HEK293 (cell line): ENCODE data around the gene CRACR2A.

Experiments used
- CTCF ChIA-PET: fragments of 350-600 bp; formaldehyde crosslinking; extraction: SDS; loops from one replicate; lab custom pipeline; 2021; ENCODE audit warnings: antibody characterized with exemption; lab: Yijun Ruan, JAX
- POLR2A ChIA-PET: fragments of 300-600 bp; formaldehyde crosslinking; extraction: SDS; loops from one replicate; lab custom pipeline; 2020; ENCODE audit warnings: antibody characterized with exemption, inconsistent platforms; lab: Yijun Ruan, JAX
- H3K27ac ChIP-seq: fragments of 200-500 bp; sonication (Bioruptor generic); 2 replicates; pipeline ENCODE4 v1.5.1; 2014; ENCODE audit warnings: low read depth, low read length, control low read depth, inconsistent platforms; ENCODE audit errors: extremely low read depth
- H3K36me3 ChIP-seq, 2 experiments: fragments of 200-500 bp in 1 of 2; sonication (Bioruptor generic) in 1 of 2; 1 replicate in 1 of 2; 2 replicates in 1 of 2; pipeline ENCODE4 v1.5.1; 2014 to 2017; ENCODE audit warnings: inconsistent platforms in 2 of 2, low read length in 2 of 2; ENCODE audit not compliant: control insufficient read depth in 2 of 2, insufficient read depth in 1 of 2
- H3K4me1 ChIP-seq: fragments of 200-500 bp; sonication (Bioruptor generic); 2 replicates; pipeline ENCODE4 v1.5.1; 2014; ENCODE audit warnings: mild to moderate bottlenecking, low read length, inconsistent platforms; ENCODE audit not compliant: control insufficient read depth, insufficient read depth
- H3K4me3 ChIP-seq: 2 replicates; pipeline ENCODE4 v1.5.1; 2011; ENCODE audit warnings: low read depth, mild to moderate bottlenecking, control low read depth, low read length, moderate library complexity
- H3K9me3 ChIP-seq: fragments of 200-500 bp; sonication (Bioruptor generic); 2 replicates; pipeline ENCODE4 v1.5.1; 2014; ENCODE audit warnings: low read depth, low read length, inconsistent platforms; ENCODE audit not compliant: control insufficient read depth, insufficient read depth
- BCL11A ChIP-seq: fragments of 450-650 bp; formaldehyde crosslinking; IDR thresholded peaks from 2 replicates; pipeline ENCODE4 v1.5.1; 2016; ENCODE audit warnings: low read depth, missing biosample characterization, missing genetic modification characterization
- MEIS1 ChIP-seq: sonication (generic); formaldehyde crosslinking; IDR thresholded peaks from 2 replicates; pipeline ENCODE4 v1.8.1; 2022; ENCODE audit warnings: missing genetic modification reagents, mild to moderate bottlenecking, borderline replicate concordance
- OSR2 ChIP-seq: fragments of 450-650 bp; formaldehyde crosslinking; IDR thresholded peaks from 2 replicates; pipeline ENCODE4 v1.5.1; 2016; ENCODE audit warnings: missing biosample characterization, missing genetic modification characterization
- REPIN1 ChIP-seq: fragments of 450-650 bp; formaldehyde crosslinking; IDR thresholded peaks from 2 replicates; pipeline ENCODE4 v1.5.1; 2017; ENCODE audit warnings: missing biosample characterization, missing genetic modification characterization, low read depth
- SCRT2 ChIP-seq: fragments of 450-650 bp; formaldehyde crosslinking; IDR thresholded peaks from 2 replicates; pipeline ENCODE4 v1.5.1; 2016; ENCODE audit warnings: missing biosample characterization, missing genetic modification characterization
- TRIM28 ChIP-seq: IDR thresholded peaks from 2 replicates; pipeline ENCODE4 v1.6.1; 2011; ENCODE audit warnings: low read length, control low read depth, borderline replicate concordance
- ZBTB48 ChIP-seq: fragments of 450-650 bp; formaldehyde crosslinking; IDR thresholded peaks from 2 replicates; pipeline ENCODE4 v1.5.1; 2016; ENCODE audit warnings: missing biosample characterization, missing genetic modification characterization
- ZFP3 ChIP-seq: fragments of 450-650 bp; formaldehyde crosslinking; IDR thresholded peaks from 2 replicates; pipeline ENCODE4 v1.5.1; 2016; ENCODE audit warnings: low read depth, missing biosample characterization, missing genetic modification characterization
- ZNF114 ChIP-seq: fragments of 450-650 bp; formaldehyde crosslinking; IDR thresholded peaks from 2 replicates; pipeline ENCODE4 v1.5.0; 2017; ENCODE audit warnings: missing biosample characterization, missing genetic modification characterization
- ZNF140 ChIP-seq: fragments of 450-650 bp; formaldehyde crosslinking; IDR thresholded peaks from 2 replicates; pipeline ENCODE4 v1.5.1; 2016; ENCODE audit warnings: missing biosample characterization, missing genetic modification characterization
- ZNF16 ChIP-seq: fragments of 450-650 bp; formaldehyde crosslinking; IDR thresholded peaks from 2 replicates; pipeline ENCODE4 v1.5.1; 2016; ENCODE audit warnings: low read depth, missing biosample characterization, missing genetic modification characterization
- ZNF174 ChIP-seq: fragments of 450-650 bp; formaldehyde crosslinking; IDR thresholded peaks from 2 replicates; pipeline ENCODE4 v1.5.0; 2017; ENCODE audit warnings: missing biosample characterization, mild to moderate bottlenecking, missing genetic modification characterization
- ZNF19 ChIP-seq: fragments of 450-650 bp; formaldehyde crosslinking; IDR thresholded peaks from 2 replicates; pipeline ENCODE4; 2016; ENCODE audit warnings: missing biosample characterization, missing genetic modification characterization, low read depth
- ZNF274 ChIP-seq, 2 experiments: fragments of 200-500 bp in 1 of 2; fragments of 450-650 bp in 1 of 2; sonication (Bioruptor generic) in 1 of 2; formaldehyde crosslinking in 1 of 2; IDR thresholded peaks; 2 replicates each; pipeline versions ENCODE4 v1.5.1 to v1.6.1; 2014 to 2016; ENCODE audit warnings: borderline replicate concordance in 1 of 2, inconsistent platforms in 1 of 2, low read length in 1 of 2, missing biosample characterization in 1 of 2, missing genetic modification characterization in 1 of 2
- ZNF324 ChIP-seq: fragments of 450-650 bp; formaldehyde crosslinking; IDR thresholded peaks from 2 replicates; pipeline ENCODE4 v1.5.1; 2016; ENCODE audit warnings: missing biosample characterization, missing genetic modification characterization
- ZNF350 ChIP-seq: fragments of 450-650 bp; formaldehyde crosslinking; IDR thresholded peaks from 2 replicates; pipeline ENCODE4 v1.5.0; 2017; ENCODE audit warnings: missing biosample characterization, mild to moderate bottlenecking, missing genetic modification characterization
- ZNF426 ChIP-seq: fragments of 450-650 bp; formaldehyde crosslinking; IDR thresholded peaks from 2 replicates; pipeline ENCODE4 v1.5.1; 2017; ENCODE audit warnings: missing biosample characterization, missing genetic modification characterization, mild to moderate bottlenecking, inconsistent platforms, moderate library complexity
- ZNF558 ChIP-seq: fragments of 450-650 bp; formaldehyde crosslinking; IDR thresholded peaks from 2 replicates; pipeline ENCODE4 v1.5.1; 2016; ENCODE audit warnings: missing biosample characterization, missing genetic modification characterization
- ZNF785 ChIP-seq: fragments of 450-650 bp; formaldehyde crosslinking; IDR thresholded peaks from 2 replicates; pipeline ENCODE4 v1.5.1; 2016; ENCODE audit warnings: missing biosample characterization, missing genetic modification characterization
- TF ChIP-seq, protein P1 (sequence below): fragments of 450-650 bp; formaldehyde crosslinking; IDR thresholded peaks from 2 replicates; pipeline ENCODE4; 2016; ENCODE audit warnings: missing biosample characterization, missing genetic modification characterization
- TF ChIP-seq, protein P2 (sequence below): fragments of 450-650 bp; formaldehyde crosslinking; IDR thresholded peaks from 2 replicates; pipeline ENCODE4 v1.5.1; 2016; ENCODE audit warnings: missing biosample characterization, missing genetic modification characterization
- TF ChIP-seq, protein P3 (sequence below): fragments of 450-650 bp; formaldehyde crosslinking; IDR thresholded peaks from 2 replicates; pipeline ENCODE4 v1.5.1; 2016; ENCODE audit warnings: missing biosample characterization, missing genetic modification characterization
- TF ChIP-seq, protein P4 (sequence below): fragments of 450-650 bp; formaldehyde crosslinking; IDR thresholded peaks from 2 replicates; pipeline ENCODE4 v1.5.1; 2016; ENCODE audit warnings: missing biosample characterization, missing genetic modification characterization

The CRACR2A gene

DNA sequence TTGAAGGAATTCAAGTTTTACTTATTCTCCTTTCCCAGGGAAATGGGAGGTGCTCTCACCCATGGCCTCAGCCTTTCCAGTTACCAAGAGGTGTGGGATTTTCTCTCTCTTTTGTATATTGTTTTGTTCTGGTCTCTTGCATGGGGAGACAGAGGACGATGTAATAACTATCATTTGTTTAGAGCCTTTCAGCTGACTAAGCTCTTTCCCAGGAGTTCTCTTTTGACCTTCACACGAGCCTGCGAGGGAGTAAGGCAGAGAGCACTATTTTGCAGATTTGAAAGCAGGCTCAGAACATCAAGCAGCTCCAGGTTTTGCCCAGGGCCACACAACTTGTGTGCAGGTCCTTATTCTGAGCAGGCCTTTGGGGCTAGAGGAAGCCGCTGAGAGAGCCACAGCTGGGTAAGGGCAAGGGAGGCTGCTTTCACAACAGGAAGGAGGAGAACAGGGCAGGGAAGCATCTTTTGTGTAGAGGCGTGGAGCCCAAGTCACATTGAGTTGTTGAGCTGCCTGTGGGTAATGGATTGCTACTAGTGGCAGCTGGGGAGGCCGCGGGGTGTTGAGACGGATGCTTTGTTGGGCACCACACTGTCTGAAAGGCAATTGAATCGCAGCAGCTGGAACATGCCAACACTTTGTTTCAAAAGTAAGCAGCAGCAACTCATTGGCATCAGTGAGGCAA, 145.7 kb downstream of the CRACR2A start (continued):
- TF ChIP-seq ZBTB48 (tag by site-specific recombination) (no peak), MEIS1 (CRISPR knock-in tag) (no peak), ZNF19 (tag by site-specific recombination) (no peak), ZNF350 (tag by site-specific recombination) (no peak)
- TF ChIP-seq, protein P1, sequence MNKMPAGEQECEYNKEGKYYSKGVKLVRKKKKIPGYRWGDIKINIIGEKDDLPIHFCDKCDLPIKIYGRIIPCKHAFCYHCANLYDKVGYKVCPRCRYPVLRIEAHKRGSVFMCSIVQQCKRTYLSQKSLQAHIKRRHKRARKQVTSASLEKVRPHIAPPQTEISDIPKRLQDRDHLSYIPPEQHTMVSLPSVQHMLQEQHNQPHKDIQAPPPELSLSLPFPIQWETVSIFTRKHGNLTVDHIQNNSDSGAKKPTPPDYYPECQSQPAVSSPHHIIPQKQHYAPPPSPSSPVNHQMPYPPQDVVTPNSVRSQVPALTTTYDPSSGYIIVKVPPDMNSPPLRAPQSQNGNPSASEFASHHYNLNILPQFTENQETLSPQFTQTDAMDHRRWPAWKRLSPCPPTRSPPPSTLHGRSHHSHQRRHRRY (tag by site-specific recombination): no peak

DNA sequence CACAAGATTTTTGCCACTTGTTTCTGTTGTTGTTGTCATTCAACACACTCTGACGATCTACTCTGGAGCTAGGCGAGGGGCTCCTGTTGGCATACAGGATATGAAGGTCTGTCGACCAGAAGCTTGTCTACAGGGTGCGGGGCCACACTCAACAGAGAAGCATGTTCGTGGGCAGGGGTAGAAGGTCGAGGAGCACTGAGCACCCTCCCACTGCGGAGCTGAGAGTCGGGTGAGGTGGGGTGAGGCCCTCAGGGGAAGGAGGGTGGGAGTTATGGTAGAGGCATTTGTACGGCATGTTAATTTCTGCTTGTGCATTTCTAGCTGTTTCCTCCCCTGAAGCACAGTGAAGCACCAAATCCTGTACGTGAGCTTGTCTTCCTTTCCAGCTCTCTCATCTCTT, 146.8 kb downstream of the CRACR2A start:
- no peak overlapping the region for H3K27ac ChIP-seq
- no peaks in the 10 kb centered on the region for H3K36me3 ChIP-seq
- CTCF ChIA-PET: interaction anchor here (1.5 kb wide), 1 partner anchor 306 kb away, joined by 4 read pairs; no protein-coding TSS in a partner anchor
- no peaks in the 10 kb centered on the region for H3K9me3 ChIP-seq
- H3K4me1 ChIP-seq: no peaks in the 10 kb centered on the region; the same call in 1 of the 2 replicates
- no peak for TF ChIP-seq ZFP3 (tag by site-specific recombination)
- no peak for TF ChIP-seq BCL11A
- TF ChIP-seq, protein P2, sequence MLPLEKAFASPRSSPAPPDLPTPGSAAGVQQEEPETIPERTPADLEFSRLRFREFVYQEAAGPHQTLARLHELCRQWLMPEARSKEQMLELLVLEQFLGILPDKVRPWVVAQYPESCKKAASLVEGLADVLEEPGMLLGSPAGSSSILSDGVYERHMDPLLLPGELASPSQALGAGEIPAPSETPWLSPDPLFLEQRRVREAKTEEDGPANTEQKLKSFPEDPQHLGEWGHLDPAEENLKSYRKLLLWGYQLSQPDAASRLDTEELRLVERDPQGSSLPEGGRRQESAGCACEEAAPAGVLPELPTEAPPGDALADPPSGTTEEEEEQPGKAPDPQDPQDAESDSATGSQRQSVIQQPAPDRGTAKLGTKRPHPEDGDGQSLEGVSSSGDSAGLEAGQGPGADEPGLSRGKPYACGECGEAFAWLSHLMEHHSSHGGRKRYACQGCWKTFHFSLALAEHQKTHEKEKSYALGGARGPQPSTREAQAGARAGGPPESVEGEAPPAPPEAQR (tag by site-specific recombination): no peak
- no peak for TF ChIP-seq ZNF16 (tag by site-specific recombination)
- TF ChIP-seq, protein P3, sequence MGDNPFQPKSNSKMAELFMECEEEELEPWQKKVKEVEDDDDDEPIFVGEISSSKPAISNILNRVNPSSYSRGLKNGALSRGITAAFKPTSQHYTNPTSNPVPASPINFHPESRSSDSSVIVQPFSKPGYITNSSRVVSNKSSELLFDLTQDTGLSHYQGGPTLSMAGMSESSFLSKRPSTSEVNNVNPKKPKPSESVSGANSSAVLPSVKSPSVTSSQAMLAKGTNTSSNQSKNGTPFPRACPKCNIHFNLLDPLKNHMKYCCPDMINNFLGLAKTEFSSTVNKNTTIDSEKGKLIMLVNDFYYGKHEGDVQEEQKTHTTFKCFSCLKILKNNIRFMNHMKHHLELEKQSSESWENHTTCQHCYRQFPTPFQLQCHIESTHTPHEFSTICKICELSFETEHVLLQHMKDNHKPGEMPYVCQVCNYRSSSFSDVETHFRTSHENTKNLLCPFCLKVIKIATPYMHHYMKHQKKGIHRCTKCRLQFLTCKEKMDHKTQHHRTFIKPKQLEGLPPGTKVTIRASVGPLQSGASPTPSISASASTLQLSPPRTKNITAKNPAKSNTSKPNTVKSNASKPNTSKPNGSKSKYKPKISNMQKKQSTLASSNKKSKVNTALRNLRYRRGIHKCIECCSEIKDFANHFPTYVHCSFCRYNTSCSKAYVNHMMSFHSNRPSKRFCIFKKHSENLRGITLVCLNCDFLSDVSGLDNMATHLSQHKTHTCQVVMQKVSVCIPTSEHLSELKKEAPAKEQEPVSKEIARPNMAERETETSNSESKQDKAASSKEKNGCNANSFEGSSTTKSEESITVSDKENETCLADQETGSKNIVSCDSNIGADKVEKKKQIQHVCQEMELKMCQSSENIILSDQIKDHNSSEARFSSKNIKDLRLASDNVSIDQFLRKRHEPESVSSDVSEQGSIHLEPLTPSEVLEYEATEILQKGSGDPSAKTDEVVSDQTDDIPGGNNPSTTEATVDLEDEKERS (tag by site-specific recombination): no peak
- TF ChIP-seq OSR2: no peak
- TF ChIP-seq ZNF174: no peak
- TF ChIP-seq ZNF426 (tag by site-specific recombination): no peak
- no peak for TF ChIP-seq REPIN1
- TF ChIP-seq TRIM28: no peak
- TF ChIP-seq, protein P4, sequence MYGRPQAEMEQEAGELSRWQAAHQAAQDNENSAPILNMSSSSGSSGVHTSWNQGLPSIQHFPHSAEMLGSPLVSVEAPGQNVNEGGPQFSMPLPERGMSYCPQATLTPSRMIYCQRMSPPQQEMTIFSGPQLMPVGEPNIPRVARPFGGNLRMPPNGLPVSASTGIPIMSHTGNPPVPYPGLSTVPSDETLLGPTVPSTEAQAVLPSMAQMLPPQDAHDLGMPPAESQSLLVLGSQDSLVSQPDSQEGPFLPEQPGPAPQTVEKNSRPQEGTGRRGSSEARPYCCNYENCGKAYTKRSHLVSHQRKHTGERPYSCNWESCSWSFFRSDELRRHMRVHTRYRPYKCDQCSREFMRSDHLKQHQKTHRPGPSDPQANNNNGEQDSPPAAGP: no peak
- no peak overlapping the region for H3K4me3 ChIP-seq
- POLR2A ChIA-PET: no interaction called here

DNA sequence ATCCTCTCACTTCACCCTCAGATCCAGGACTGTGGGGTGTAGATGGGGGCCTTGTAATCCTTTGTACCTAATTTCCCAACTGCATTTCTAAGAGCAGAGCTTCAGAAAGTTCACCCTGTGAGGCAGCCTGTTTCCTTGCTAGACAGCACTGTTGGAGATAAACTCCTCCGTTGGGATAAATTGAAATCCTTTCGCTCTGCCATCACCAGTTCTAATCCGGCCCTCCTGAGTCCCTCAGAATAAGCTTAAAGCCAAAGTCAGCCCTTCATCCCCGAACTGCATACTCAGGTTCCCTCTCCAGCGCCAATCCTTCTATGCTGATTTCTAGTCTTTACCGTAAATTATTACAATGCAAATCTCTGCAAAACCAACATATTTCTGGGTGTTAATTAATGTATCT, 147.2 kb downstream of the CRACR2A start:
- Histone ChIP-seq H3K9me3 (no peaks in the 10 kb centered on the region), H3K27ac (no peak overlapping the region), H3K4me1 (no peaks in the 10 kb centered on the region; the same call in 1 of the 2 replicates), H3K36me3 (no peaks in the 10 kb centered on the region), H3K4me3 (no peak overlapping the region)
- ChIA-PET CTCF (interaction anchor here (1.5 kb wide), 1 partner anchor 306 kb away, joined by 4 read pairs; no protein-coding TSS in a partner anchor), POLR2A (no interaction called here)
- no peak for TF ChIP-seq ZNF324 (tag by site-specific recombination)
- TF ChIP-seq ZNF140 (tag by site-specific recombination): no peak
- no peak for TF ChIP-seq ZNF114
- no peak for TF ChIP-seq ZNF785
- no peak for TF ChIP-seq SCRT2
- no peak for TF ChIP-seq ZNF274 (IDR thresholded peaks at IDR 0.05; ENCODE audit: low read length)
- no peak for TF ChIP-seq ZNF274 (tag by site-specific recombination; IDR thresholded peaks at IDR 0.05; ENCODE audit: borderline replicate concordance)
- no peak for TF ChIP-seq ZNF558 (tag by site-specific recombination)
